ENCODE data around the gene YBEY.

The YBEY gene

GRCh38 chr21:46323710-46324389 is 37.7 kb downstream of the YBEY start, which contains the start of the genes C21orf58 and PCNT (continued):
- TF ChIP-seq YY2 (tag by site-specific recombination; IDR thresholded peaks at IDR 0.05) (no peak), ZNF311 (tag by site-specific recombination; IDR thresholded peaks at IDR 0.05; ENCODE audit: borderline replicate concordance) (no peak), ZNF660 (tag by site-specific recombination; IDR thresholded peaks at IDR 0.05) (peak; percentile 26), ZNF530 (tag by site-specific recombination; IDR thresholded peaks at IDR 0.05; ENCODE audit: low read depth) (no peak), ZIC2 (tag by site-specific recombination; IDR thresholded peaks at IDR 0.05) (peak; percentile 88), ZNF777 (tag by site-specific recombination; IDR thresholded peaks at IDR 0.05; ENCODE audit: borderline replicate concordance) (no peak), EGR2 (tag by site-specific recombination; IDR thresholded peaks at IDR 0.05; ENCODE audit: low read depth) (peak; percentile 95), ZNF596 (tag by site-specific recombination; IDR thresholded peaks at IDR 0.05) (peak; percentile 77; the same call in 1 of the 2 replicates), KLF9 (tag by site-specific recombination; IDR thresholded peaks at IDR 0.05; ENCODE audit: low read depth) (peak; percentile 85), ZNF214 (tag by site-specific recombination; IDR thresholded peaks at IDR 0.05; ENCODE audit: borderline replicate concordance) (no peak), FEZF1 (tag by site-specific recombination; IDR thresholded peaks at IDR 0.05) (no peak), ZNF324 (tag by site-specific recombination; IDR thresholded peaks at IDR 0.05) (peak; percentile 98), ZSCAN18 (tag by site-specific recombination; IDR thresholded peaks at IDR 0.05) (no peak), ZNF626 (tag by site-specific recombination; IDR thresholded peaks at IDR 0.05) (no peak), ZNF747 (tag by site-specific recombination; IDR thresholded peaks at IDR 0.05) (no peak), ZNF280C (tag by site-specific recombination; IDR thresholded peaks at IDR 0.05) (no peak)
- TF ChIP-seq, protein P1, sequence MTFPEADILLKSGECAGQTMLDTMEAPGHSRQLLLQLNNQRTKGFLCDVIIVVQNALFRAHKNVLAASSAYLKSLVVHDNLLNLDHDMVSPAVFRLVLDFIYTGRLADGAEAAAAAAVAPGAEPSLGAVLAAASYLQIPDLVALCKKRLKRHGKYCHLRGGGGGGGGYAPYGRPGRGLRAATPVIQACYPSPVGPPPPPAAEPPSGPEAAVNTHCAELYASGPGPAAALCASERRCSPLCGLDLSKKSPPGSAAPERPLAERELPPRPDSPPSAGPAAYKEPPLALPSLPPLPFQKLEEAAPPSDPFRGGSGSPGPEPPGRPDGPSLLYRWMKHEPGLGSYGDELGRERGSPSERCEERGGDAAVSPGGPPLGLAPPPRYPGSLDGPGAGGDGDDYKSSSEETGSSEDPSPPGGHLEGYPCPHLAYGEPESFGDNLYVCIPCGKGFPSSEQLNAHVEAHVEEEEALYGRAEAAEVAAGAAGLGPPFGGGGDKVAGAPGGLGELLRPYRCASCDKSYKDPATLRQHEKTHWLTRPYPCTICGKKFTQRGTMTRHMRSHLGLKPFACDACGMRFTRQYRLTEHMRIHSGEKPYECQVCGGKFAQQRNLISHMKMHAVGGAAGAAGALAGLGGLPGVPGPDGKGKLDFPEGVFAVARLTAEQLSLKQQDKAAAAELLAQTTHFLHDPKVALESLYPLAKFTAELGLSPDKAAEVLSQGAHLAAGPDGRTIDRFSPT (tag by site-specific recombination; IDR thresholded peaks at IDR 0.05): no peak
- TF ChIP-seq, protein P2, sequence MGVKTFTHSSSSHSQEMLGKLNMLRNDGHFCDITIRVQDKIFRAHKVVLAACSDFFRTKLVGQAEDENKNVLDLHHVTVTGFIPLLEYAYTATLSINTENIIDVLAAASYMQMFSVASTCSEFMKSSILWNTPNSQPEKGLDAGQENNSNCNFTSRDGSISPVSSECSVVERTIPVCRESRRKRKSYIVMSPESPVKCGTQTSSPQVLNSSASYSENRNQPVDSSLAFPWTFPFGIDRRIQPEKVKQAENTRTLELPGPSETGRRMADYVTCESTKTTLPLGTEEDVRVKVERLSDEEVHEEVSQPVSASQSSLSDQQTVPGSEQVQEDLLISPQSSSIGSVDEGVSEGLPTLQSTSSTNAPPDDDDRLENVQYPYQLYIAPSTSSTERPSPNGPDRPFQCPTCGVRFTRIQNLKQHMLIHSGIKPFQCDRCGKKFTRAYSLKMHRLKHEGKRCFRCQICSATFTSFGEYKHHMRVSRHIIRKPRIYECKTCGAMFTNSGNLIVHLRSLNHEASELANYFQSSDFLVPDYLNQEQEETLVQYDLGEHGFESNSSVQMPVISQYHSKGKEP (tag by site-specific recombination; IDR thresholded peaks at IDR 0.05): peak; percentile 69; the same call in 1 of the 2 replicates
- TF ChIP-seq, protein P3, sequence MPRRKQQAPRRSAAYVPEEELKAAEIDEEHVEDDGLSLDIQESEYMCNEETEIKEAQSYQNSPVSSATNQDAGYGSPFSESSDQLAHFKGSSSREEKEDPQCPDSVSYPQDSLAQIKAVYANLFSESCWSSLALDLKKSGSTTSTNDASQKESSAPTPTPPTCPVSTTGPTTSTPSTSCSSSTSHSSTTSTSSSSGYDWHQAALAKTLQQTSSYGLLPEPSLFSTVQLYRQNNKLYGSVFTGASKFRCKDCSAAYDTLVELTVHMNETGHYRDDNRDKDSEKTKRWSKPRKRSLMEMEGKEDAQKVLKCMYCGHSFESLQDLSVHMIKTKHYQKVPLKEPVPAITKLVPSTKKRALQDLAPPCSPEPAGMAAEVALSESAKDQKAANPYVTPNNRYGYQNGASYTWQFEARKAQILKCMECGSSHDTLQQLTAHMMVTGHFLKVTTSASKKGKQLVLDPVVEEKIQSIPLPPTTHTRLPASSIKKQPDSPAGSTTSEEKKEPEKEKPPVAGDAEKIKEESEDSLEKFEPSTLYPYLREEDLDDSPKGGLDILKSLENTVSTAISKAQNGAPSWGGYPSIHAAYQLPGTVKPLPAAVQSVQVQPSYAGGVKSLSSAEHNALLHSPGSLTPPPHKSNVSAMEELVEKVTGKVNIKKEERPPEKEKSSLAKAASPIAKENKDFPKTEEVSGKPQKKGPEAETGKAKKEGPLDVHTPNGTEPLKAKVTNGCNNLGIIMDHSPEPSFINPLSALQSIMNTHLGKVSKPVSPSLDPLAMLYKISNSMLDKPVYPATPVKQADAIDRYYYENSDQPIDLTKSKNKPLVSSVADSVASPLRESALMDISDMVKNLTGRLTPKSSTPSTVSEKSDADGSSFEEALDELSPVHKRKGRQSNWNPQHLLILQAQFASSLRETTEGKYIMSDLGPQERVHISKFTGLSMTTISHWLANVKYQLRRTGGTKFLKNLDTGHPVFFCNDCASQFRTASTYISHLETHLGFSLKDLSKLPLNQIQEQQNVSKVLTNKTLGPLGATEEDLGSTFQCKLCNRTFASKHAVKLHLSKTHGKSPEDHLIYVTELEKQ (tag by site-specific recombination; IDR thresholded peaks at IDR 0.05; ENCODE audit: borderline replicate concordance): peak; percentile 35; the same call in 1 of the 2 replicates
- TF ChIP-seq, protein P4, sequence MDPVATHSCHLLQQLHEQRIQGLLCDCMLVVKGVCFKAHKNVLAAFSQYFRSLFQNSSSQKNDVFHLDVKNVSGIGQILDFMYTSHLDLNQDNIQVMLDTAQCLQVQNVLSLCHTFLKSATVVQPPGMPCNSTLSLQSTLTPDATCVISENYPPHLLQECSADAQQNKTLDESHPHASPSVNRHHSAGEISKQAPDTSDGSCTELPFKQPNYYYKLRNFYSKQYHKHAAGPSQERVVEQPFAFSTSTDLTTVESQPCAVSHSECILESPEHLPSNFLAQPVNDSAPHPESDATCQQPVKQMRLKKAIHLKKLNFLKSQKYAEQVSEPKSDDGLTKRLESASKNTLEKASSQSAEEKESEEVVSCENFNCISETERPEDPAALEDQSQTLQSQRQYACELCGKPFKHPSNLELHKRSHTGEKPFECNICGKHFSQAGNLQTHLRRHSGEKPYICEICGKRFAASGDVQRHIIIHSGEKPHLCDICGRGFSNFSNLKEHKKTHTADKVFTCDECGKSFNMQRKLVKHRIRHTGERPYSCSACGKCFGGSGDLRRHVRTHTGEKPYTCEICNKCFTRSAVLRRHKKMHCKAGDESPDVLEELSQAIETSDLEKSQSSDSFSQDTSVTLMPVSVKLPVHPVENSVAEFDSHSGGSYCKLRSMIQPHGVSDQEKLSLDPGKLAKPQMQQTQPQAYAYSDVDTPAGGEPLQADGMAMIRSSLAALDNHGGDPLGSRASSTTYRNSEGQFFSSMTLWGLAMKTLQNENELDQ (tag by site-specific recombination; IDR thresholded peaks at IDR 0.05; ENCODE audit: low read depth): no peak
- TF ChIP-seq, protein P5, sequence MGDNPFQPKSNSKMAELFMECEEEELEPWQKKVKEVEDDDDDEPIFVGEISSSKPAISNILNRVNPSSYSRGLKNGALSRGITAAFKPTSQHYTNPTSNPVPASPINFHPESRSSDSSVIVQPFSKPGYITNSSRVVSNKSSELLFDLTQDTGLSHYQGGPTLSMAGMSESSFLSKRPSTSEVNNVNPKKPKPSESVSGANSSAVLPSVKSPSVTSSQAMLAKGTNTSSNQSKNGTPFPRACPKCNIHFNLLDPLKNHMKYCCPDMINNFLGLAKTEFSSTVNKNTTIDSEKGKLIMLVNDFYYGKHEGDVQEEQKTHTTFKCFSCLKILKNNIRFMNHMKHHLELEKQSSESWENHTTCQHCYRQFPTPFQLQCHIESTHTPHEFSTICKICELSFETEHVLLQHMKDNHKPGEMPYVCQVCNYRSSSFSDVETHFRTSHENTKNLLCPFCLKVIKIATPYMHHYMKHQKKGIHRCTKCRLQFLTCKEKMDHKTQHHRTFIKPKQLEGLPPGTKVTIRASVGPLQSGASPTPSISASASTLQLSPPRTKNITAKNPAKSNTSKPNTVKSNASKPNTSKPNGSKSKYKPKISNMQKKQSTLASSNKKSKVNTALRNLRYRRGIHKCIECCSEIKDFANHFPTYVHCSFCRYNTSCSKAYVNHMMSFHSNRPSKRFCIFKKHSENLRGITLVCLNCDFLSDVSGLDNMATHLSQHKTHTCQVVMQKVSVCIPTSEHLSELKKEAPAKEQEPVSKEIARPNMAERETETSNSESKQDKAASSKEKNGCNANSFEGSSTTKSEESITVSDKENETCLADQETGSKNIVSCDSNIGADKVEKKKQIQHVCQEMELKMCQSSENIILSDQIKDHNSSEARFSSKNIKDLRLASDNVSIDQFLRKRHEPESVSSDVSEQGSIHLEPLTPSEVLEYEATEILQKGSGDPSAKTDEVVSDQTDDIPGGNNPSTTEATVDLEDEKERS (tag by site-specific recombination; IDR thresholded peaks at IDR 0.05): no peak
